Stimulated activated CD4-positive, alpha-beta T cell treated with anti-CD3 and anti-CD28 coated beads, Interleukin-2, amount 100 ng/mL, for 48 hours (primary cell): ENCODE measurements around the gene DBNL.

Experiments used
- DNase-seq, 2 donors: peaks; one replicate each; pipeline ENCODE4 v3.0.0-alpha.2; 2020

DBNL gene

DNA sequence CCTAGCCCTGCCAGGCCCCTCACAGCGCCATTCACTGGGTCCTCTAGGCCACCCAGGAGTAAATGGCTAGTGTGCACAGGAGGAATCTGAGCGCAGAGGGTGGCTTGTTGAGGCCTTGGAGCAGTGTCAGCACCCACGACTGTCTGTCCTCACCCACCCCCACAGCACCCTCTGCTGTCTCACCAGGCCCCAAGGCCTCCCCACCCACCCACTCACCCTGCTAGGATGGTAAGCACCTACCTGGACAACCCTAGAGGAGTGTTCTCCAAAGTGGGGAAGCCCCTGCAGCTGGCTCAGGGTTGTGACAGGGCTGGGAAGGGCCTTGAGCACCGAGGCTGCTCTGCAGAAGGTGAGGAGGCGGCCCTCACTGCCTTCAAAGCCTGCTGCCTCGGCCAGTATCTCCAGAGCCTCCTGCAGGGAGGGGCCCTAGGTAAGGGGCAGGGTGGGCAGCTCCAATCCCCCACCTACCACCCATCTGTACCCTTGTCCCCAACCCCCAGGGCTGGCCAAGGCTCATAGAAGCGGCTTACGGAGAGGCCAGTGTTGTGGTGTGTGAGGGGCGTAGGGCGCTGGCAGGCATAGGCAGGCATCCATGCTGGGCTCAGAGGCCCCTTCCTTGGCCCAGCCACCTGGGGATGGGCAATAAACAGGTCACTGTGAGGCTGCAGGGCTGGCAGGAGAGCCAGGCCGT, 35.0 kb downstream of the DBNL start:
- DNase-seq = no peak

DNA sequence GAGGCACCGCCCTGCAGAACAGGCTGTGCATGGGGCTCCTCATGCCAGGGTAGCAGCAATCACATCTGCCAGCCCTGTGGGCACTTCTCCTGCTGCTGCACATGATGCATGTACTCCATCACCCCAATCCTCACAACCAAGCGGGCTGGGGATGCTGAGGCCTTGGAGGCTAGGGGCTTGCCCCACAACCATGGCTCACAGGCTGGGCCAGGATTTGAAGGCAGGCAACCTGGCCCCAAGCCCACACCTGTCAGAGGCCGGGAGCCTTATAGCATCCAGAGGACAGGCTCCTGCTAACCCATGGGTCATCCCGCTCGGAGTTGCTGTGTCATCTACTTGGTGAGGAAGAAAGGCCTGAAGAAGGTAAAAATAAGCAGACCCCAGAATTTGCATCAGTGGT, 35.6 kb downstream of the DBNL start:
- no peak for DNase-seq

GRCh38 chr7:44080686-44081265, 36.3 kb downstream of the DBNL start:
- DNase-seq = no peak

GRCh38 chr7:44081266-44081748, 36.8 kb downstream of the DBNL start:
- no peak for DNase-seq

GRCh38 chr7:44082541-44083207, 38.2 kb downstream of the DBNL start:
- peak; percentile 93 to 94 for DNase-seq

DNA sequence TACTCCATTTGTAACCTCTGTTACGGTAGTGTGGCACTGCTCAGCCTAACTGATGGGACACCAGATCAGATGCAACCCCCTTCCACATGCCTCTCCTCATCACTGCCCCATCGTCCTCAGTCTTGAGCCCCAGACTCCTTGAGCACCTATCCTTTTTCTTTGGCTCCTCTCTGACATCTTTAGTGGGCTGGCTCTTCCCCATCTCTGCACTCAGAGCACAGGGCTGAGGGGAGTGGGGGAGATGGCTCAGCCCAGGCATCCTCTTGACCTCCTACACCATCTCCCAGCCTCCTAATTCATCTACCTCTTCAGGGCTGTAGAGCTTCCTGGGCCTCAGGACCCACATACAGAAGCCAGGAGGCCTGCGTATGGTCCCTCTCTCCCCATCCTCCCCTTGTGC, 39.3 kb downstream of the DBNL start:
- no peak for DNase-seq

GRCh38 chr7:44084701-44085100, 40.2 kb downstream of the DBNL start:
- DNase-seq = no peak

DNA sequence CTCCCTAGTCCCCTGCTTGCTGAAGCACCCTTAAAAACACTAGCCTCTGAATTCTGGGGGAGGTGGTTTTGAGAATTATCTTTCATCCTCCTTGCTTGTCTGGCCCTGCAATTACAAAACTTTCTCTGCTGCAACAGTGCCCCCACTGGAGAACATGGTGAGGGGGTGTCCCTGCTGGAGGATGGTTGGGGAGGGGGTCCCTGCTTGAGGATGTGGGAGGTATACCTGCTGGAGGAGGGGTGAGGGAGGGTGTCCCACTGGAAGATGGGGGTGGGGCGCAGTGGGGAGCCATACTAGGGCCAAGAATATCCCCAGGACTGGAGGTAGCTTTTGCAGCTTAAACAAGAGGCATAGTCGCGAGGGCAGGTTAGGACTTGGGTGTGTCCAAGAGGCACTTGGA, 41.0 kb downstream of the DBNL start:
- DNase-seq = no peak

DNA sequence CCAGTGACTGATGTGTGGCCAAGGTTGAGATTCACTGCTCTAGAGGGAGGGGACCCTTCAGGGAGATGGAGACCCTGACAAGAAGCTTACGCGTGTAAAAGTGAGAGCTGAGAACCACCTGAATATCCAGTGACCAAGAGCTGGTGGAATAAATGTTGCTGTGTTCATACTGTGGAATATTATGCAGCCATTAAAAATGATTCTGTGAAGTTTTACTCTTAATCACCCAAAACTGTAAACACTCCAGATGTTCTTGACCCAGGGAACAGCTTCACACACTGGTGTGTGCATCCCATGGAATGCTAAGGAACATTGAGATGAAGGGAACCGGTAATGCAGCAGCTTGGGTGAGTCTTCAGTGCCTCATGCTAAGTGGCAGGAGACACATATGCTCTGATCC, 42.1 kb downstream of the DBNL start:
- no peak for DNase-seq

DNA sequence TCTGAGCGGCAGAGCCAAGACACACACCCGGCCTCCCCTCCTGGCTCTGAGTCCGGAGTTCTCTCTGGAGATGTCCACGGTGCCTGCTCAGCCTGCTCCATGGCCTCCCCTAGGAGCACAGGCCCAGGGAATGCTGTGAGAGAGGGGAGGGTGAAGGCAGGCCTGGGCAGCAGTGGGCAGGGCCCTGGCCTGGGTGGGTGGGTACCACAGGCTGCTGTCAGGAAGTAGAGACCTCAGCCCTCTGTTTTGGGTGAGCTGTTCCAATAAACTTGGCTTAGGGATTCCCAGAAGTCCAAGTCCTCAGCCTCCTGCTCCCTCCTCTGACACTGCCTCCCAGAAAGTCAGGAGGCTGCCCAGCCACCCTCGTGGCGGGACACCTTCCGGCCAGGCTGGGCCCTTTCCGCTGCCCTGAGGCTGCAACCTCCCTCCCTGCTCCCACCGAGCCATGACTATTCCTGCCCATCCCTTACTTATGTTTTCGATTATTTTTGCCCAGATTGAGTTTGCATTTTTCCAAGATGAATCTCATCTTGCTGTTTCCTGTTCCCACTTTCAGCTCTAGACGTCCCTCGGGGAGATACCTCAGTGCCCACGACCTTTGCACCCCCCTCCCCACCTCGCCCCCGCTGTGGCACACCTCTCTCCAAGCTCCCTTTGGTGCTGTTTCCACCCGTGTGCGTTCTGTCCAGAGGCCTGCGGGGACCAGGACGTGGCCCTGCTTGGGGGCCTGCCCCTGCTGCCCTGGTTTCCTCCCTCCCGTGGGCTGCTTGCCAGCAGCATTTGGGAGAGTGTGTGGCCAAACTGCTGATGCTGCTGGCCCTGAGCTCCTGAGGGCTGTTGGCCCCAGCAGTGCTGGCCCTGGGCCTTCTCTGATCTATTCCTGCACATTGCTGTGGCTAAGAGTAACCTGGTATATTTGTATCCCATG, 43.7 kb downstream of the DBNL start:
- DNase-seq = no peak

GRCh38 chr7:44093102-44093641, 48.7 kb downstream of the DBNL start:
- no peak for DNase-seq

GRCh38 chr7:44094365-44094764, 49.9 kb downstream of the DBNL start:
- no peak for DNase-seq

DNA sequence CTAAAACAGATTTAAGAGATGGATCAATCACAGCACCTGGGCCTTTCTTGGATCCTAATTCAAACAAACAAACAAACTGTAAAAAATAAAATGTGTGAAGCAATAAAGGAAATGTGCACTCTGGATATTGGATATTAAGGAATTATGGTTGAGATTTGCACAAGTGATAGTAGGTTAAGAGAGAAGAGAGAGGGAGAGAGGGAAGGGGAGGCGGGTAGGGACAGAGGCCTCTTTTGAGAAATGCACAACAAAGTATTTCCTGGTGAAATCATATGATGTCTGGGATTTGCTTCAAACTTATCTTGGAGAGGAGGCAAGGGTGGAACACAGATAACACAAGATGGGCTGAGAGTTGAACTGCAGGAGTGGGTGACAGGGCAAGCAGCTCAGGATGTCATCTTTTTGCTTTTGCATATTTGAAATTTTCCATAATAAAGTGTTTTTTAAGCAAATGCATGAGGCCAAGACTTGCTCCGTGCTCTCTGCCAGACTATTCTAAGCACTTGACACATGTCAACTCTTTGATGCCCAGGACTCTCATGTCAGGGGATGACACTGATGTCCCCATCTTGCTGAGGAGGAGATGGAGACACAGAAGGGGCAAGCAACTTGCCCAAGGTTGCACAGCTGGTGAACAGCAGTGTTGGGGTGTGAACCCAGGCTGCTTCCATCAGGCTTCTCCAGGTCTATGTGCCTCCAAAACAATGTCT, 50.5 kb downstream of the DBNL start:
- DNase-seq = no peak

- no peak for DNase-seq
Measured at GRCh38 chr7:44095781-44096180, 51.3 kb downstream of the DBNL start.

DNA sequence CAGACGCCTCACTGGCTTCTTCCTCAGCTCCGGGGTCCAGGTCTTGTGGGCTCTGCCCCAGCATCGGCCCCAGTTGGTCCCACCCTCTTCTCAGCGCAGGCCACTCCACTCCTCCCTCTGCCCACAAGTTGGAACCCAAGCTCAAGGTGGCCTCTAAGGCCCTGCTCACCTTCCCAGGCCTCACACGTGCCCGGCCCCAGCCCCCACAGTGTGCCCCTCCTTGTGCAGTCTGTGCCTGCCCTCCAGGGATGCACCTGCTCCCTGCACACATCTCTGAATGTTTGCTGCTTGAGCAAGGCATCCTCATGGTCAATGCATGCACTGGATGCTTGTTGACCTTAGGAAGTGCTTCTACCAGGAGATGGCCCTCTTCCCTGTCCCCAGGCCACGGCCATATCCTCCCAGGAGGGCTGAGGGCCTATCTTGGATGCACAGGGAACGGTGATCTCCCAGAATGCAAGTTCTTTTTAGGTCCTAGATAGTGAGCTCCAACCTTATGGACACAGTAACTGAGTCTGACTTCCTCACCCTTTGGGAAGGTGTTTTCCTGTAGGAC, 51.9 kb downstream of the DBNL start:
- DNase-seq = no peak

DNA sequence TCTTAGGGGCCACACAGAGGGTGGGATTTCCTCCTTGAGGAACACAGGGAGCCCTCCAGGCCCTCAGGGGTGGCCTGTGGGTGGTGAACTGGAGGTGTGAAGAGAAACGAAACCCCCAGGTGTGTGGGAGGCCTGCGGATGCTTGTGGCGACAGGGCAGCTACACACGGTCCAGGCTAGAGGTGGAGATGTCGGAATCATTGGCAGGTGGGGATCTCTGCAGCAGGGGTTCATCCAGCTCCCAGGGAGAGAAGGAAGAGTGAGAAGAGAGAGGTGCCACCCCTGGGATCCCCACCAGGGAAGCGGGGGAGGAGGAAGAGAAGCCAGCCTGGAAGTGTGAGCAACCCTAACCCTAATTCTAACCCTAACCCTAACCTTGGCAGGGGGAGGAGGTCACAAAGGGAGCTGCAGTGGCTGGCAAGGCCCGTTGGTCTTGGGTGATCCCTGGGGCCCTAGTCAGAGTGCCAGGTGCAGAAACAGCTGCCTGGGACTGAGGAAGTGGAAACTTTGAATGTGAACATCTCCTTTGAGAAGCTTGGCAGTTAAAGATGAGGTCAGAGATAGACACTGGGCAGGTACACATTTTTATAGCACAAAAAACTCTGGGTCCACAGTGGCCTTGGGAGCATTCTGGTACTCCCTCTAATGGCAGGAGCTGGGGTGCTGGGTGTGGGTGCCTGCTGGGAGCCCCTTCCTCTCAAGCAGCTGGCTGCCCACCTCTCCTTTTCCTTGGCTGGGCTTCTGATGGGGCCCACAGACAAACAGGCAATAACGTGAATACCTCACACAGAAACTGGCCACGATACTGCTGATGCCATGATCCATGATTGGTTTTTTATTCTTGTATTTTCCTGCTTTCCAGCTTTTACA, 52.8 kb downstream of the DBNL start:
- DNase-seq = no peak

DNA sequence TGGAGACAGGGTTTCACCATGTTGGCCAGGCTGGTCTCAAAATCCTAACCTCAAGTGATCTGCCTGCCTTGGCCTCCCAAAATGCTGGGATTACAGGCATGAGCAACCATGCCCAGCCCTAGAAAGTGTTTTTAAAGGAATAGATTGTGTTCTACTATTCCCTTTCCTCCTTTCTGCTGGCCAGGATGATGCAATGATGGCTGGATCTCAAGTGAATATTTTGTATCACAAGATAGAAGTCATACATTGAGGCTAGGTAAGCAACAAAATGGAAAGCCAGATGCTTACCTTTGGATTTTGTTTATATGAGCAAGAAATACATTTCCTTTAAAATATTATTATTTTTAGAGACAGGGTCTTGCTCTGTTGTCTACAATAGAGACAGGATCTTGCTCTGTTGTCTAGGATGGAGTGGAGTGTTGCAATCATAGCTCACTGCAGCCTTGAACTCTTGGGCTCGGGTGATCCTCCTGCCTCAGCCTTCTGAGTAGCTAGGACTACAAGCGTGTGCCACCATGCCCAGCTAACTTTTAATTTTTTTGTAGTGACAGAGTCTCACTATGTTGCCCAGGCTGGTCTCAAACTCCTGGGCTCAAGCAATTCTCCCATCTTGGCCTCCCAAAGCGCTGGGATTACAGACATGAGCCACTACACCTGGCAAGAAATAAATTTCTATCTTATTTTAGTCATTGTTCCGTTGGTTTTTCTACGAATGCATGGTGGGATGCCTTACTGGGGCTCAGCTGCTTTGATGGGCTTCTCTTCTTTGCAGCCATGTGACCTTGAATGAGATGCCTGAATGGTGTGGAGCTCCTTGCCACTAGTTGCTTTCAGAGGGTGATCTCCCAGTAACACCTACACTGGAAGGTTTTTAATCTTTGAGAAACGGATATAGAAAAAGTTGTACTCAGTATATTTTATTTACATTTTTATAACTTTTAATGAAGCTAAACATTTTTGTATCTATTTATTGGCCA, 53.9 kb downstream of the DBNL start:
- DNase-seq = no peak

DNA sequence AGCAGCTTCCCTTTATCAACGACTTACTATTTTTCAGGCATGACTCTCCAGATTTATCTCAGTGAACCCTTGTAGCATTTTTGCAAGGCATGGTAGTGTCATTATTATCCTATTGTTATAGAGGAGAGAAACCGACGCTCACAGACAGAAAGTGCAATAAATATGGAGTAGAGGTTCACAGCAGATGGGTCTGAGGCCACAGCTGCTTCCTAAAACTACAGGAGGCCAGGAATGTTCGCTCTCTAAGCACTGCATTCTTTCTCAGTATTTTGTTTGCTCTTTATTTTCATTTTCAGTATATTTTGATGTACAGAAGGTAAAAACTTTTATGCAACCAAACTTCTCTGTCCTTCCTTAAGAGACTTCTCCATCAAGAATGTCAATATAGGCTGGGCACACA, 55.2 kb downstream of the DBNL start:
- DNase-seq = no peak

- no peak for DNase-seq
Measured at GRCh38 chr7:44100458-44101302, 56.2 kb downstream of the DBNL start.
